ENCODE results near the gene MYL11.

The MYL11 gene

GRCh38 chr16:30355954-30356308, 18.7 kb upstream of the MYL11 start:
- in situ Hi-C loops (cut with MboI; ENCODE audit: low pct_unique_long_range_greater_than_20kb, low sequenced_read_pairs, unreplicated experiment) = no loop called here
- TF ChIP-seq, protein P1, sequence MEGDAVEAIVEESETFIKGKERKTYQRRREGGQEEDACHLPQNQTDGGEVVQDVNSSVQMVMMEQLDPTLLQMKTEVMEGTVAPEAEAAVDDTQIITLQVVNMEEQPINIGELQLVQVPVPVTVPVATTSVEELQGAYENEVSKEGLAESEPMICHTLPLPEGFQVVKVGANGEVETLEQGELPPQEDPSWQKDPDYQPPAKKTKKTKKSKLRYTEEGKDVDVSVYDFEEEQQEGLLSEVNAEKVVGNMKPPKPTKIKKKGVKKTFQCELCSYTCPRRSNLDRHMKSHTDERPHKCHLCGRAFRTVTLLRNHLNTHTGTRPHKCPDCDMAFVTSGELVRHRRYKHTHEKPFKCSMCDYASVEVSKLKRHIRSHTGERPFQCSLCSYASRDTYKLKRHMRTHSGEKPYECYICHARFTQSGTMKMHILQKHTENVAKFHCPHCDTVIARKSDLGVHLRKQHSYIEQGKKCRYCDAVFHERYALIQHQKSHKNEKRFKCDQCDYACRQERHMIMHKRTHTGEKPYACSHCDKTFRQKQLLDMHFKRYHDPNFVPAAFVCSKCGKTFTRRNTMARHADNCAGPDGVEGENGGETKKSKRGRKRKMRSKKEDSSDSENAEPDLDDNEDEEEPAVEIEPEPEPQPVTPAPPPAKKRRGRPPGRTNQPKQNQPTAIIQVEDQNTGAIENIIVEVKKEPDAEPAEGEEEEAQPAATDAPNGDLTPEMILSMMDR (IDR thresholded peaks at IDR 0.05; ENCODE audit: extremely low read depth, insufficient read depth, missing control alignments) = no peak
- DNase-seq (ENCODE audit: low spot score) = no peak

DNA sequence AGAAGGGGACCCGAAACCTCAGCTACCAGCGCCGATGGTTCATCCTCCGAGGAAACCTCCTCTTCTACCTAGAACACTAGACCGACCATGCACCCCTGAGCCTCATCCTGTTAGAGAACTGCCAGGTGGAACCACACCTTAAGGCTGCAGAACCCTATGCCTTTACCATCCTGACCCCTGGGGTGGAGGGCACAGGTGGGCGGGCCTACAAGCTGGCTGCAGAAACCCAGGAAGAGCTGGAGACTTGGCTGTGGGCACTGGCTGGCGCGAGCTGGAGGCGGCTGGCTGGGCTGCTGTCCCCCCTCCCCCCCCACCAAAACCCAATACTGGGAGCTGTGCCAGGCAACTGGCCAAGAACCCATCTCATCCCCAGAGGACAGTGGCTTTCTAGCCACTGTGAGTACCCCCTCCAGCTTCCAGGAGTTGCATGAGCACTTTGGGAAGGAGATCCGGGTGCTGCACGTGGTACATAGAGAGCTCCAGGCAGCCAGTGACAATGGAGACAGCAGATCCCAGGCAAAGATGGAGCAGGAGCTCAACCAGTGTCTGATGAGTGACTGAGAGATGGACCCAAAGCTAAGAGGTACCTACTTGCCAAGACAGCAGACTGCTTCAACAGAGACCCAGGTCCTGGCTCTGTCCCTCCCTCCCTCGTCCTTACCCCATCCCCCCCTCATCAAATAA, 18.1 kb upstream of the MYL11 start:
- in situ Hi-C loops (cut with MboI; ENCODE audit: low pct_unique_long_range_greater_than_20kb, low sequenced_read_pairs, unreplicated experiment) = no loop called here
- TF ChIP-seq, protein P1 (IDR thresholded peaks at IDR 0.05; ENCODE audit: extremely low read depth, insufficient read depth, missing control alignments) = no peak
- DNase-seq (ENCODE audit: low spot score) = no peak

GRCh38 chr16:30357085-30357714, 17.4 kb upstream of the MYL11 start:
- TF ChIP-seq, protein P1 (IDR thresholded peaks at IDR 0.05; ENCODE audit: extremely low read depth, insufficient read depth, missing control alignments) = no peak
- in situ Hi-C loops (cut with MboI; ENCODE audit: low pct_unique_long_range_greater_than_20kb, low sequenced_read_pairs, unreplicated experiment) = no loop called here
- DNase-seq (ENCODE audit: low spot score) = no peak

DNA sequence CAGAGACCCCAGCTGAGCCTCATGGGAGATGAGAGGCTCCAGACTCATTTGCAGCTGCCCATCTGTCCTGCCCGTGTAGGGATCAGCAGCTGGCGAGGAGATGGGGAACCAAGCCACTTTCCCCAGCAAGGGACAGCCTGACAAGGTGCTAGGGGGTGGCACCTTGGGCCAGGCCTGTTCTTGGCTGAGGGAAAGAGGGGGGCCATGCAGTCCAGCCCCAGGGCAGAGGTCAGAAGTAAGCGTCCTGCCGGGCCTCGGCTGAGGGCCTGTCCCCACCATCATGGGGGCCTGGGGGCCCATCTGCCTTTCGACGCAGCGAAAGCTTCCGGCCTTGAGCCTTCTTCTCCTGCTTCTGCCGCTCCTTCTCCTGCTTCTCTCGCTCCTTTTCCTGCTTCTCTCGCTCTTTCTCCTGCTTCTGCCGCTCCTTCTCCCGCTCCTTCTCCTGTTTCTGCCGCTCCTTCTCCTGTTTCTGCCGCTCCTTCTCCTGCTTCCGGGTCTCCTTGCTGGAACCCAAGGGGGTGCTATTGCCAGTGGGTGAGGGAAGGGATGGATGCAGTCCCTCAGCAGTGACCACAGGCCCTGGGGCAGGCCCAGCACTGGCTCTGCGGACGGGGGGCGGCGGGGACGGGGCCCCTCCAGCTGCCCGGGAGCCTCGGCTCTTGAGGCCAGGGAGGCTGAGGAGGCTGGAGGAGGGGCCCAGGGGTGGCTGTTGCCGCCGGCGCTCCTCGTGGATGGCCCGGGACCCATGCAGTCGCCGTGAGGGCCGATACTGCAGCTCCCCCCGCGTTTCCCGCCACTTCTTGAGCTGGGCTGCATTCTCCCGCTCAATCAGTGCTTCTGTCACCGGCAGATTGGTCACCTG, 16.7 kb upstream of the MYL11 start:
- in situ Hi-C loops (cut with MboI; ENCODE audit: low pct_unique_long_range_greater_than_20kb, low sequenced_read_pairs, unreplicated experiment) = no loop called here
- DNase-seq (ENCODE audit: low spot score) = no peak
- TF ChIP-seq, protein P1 (IDR thresholded peaks at IDR 0.05; ENCODE audit: extremely low read depth, insufficient read depth, missing control alignments) = no peak

DNA sequence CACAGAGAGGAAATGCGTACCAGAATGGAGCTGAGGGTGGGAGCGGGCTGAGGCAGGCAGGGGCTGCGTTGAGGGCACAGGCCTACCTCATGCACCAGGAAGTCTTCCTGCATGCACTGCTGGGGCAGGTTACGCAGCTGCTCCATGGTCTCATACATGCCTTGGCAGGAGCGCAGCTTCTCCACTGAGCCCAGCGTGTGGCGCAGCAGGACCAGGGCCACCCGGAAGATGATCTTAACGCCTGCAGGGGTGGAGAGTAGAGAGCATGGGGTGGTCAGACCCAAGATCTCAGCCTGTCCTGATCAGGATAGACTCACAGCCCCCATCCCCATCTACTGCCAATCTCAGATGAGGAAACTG, 16.0 kb upstream of the MYL11 start:
- no peak for DNase-seq (ENCODE audit: low spot score)
- TF ChIP-seq, protein P1 (IDR thresholded peaks at IDR 0.05; ENCODE audit: extremely low read depth, insufficient read depth, missing control alignments) = no peak
- in situ Hi-C loops (cut with MboI; ENCODE audit: low pct_unique_long_range_greater_than_20kb, low sequenced_read_pairs, unreplicated experiment) = no loop called here

DNA sequence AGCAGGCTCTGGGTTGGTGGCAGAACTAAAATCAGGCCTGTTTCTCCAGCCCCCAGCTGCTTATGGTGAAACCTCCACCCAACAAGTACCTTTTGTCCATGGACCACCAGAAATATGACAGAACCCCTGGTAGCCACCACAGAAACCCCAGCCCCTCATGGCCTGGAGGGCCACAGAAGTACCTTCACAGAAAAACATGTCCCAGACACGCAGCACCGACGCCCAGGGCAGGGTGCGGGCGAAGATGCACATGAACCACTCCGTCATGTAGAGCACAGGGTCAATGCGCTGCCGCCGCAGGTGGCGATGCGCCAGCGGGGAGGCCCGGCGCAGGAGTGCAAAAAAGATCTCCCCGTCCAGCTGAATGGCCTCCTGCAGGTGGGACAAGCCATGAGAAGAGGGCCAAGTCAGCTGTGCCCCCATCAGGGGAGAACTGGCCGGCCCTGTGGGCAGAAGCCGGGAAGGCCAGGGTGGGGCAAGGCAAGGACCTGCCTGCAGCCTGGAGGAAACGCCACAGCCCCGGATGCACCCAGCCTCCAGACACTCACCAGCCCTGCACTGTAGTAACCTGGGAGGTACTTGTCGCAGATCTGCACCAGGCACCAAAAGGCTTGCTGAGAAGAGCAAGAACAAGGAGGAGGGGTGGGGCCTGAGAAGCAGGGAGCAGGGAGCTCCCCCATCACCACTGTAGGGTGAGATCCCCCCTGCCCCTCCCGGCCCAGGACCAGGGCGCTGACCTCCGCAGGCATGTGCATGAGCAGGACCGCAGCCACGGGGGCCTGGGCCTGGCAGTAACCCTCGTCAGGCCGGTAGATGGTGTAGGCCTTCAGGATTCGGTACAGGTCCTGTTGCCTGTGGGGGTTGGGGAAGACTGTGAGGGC, 15.4 kb upstream of the MYL11 start:
- TF ChIP-seq, protein P1 (IDR thresholded peaks at IDR 0.05; ENCODE audit: extremely low read depth, insufficient read depth, missing control alignments) = no peak
- in situ Hi-C loops (cut with MboI; ENCODE audit: low pct_unique_long_range_greater_than_20kb, low sequenced_read_pairs, unreplicated experiment) = no loop called here
- DNase-seq (ENCODE audit: low spot score) = no peak

All from GM13977 (cell line).